Hepatocyte (in vitro differentiated cells): Measurements from ENCODE around the gene SKA3.

Source experiments
- EZH2 ChIP-seq: fragments of 200-600 bp; sonication (generic); IDR thresholded peaks from 2 replicates; pipeline ENCODE4 v1.6.1; 2016; ENCODE audit warnings: antibody characterized with exemption, mild to moderate bottlenecking, borderline replicate concordance
- EZH2phosphoT487 ChIP-seq: fragments of 200-600 bp; sonication (generic); IDR thresholded peaks from one replicate; pipeline ENCODE4 v1.6.1; 2018; ENCODE audit warnings: antibody characterized with exemption, mild to moderate bottlenecking, low read depth, moderate library complexity; ENCODE audit not compliant: unreplicated experiment, severe bottlenecking
- TF ChIP-seq, protein P1 (sequence below): fragments of 200-600 bp; sonication (generic); IDR thresholded peaks from 2 replicates; pipeline ENCODE4 v1.5.1; 2016; ENCODE audit warnings: antibody characterized with exemption, mild to moderate bottlenecking; ENCODE audit not compliant: poor library complexity

DNA sequence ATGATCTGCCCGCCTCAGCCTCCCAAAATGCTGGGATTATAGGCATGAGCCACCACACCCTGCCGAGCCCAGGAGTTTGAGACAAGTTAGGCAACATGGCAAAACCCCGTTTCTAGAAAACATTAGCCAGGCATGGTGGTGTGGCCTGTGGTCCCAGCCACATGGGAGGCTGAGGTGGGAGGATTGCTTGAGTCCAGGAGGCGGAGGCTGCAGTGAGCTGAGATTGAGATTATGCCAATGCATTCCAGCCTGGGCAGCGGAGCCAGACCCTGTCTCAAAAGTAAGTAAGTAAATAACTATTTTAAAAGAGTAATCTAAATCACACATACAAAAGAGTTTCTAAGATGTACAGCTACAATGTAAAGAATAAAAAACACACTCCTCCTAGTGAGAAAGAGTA lies 41.9 kb downstream of the SKA3 start:
- TF ChIP-seq EZH2 (no peak), EZH2phosphoT487 (no peak)
- TF ChIP-seq, protein P1, sequence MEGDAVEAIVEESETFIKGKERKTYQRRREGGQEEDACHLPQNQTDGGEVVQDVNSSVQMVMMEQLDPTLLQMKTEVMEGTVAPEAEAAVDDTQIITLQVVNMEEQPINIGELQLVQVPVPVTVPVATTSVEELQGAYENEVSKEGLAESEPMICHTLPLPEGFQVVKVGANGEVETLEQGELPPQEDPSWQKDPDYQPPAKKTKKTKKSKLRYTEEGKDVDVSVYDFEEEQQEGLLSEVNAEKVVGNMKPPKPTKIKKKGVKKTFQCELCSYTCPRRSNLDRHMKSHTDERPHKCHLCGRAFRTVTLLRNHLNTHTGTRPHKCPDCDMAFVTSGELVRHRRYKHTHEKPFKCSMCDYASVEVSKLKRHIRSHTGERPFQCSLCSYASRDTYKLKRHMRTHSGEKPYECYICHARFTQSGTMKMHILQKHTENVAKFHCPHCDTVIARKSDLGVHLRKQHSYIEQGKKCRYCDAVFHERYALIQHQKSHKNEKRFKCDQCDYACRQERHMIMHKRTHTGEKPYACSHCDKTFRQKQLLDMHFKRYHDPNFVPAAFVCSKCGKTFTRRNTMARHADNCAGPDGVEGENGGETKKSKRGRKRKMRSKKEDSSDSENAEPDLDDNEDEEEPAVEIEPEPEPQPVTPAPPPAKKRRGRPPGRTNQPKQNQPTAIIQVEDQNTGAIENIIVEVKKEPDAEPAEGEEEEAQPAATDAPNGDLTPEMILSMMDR, result no peak
